CD8-positive, alpha-beta memory T cell (primary cell): ENCODE results near the gene FGFRL1. TPM values are rescaled to one million over a fixed set of nuclear protein-coding genes. Genes with fewer than 3 reads are reported as not detected.
A peak's percentile ranks its signal among the peaks of the same experiment; 100 is the strongest.

Experiments
- CTCF ChIA-PET: fragments of 350-600 bp; sonication (Branson Sonifier 250); formaldehyde crosslinking; loops from one replicate; lab custom pipeline; 2021; ENCODE audit warnings: antibody characterized with exemption; lab: Charles Lee
- POLR2A ChIA-PET: fragments of 350-600 bp; sonication (Branson Sonifier 250); formaldehyde crosslinking; loops from one replicate; lab custom pipeline; 2021; ENCODE audit warnings: antibody characterized with exemption; lab: Charles Lee
- DNase-seq, 5 donors: peaks; one replicate each; pipeline versions ENCODE4 v3.0.0 to v3.0.0-alpha.2; 2020 to 2022; ENCODE audit warnings: mixed read lengths in 1 of 5
- H3K27ac ChIP-seq: one replicate; pipeline ENCODE4 v1.7.0; 2013; ENCODE audit warnings: low read depth, mild to moderate bottlenecking, low read length, moderate library complexity
- H3K27me3 ChIP-seq: 2 replicates; pipeline ENCODE4 v1.7.0; 2013; ENCODE audit warnings: low read length, mild to moderate bottlenecking; ENCODE audit not compliant: insufficient read depth, poor library complexity, severe bottlenecking
- H3K36me3 ChIP-seq: 2 replicates; pipeline ENCODE4 v1.7.0; 2013; ENCODE audit warnings: mild to moderate bottlenecking, low read length, moderate library complexity; ENCODE audit not compliant: insufficient read depth
- H3K4me1 ChIP-seq: 2 replicates; pipeline ENCODE4 v1.7.0; 2013; ENCODE audit warnings: mild to moderate bottlenecking, low read length, moderate library complexity; ENCODE audit not compliant: insufficient read depth
- H3K4me3 ChIP-seq: 2 replicates; pipeline ENCODE4 v1.7.0; 2013; ENCODE audit warnings: mild to moderate bottlenecking, low read length
- H3K9me3 ChIP-seq: 2 replicates; pipeline ENCODE4 v1.7.0; 2013; ENCODE audit warnings: mild to moderate bottlenecking, low read length
- H3K27ac Mint-ChIP-seq, 8 donors: one replicate each; pipeline ENCODE4 v1.8.0; 2020 to 2021; ENCODE audit warnings: mixed read lengths in 8 of 8, mild to moderate bottlenecking in 6 of 8, inconsistent platforms in 3 of 8, moderate library complexity in 3 of 8
- H3K27me3 Mint-ChIP-seq, 2 donors: one replicate each; pipeline ENCODE4 v1.8.0; 2020 to 2021; ENCODE audit warnings: mixed read lengths in 2 of 2, mild to moderate bottlenecking in 1 of 2, moderate library complexity in 1 of 2
- H3K36me3 Mint-ChIP-seq, 3 donors: one replicate each; pipeline ENCODE4 v1.8.0; 2020 to 2021; ENCODE audit warnings: mixed read lengths in 3 of 3, inconsistent platforms in 1 of 3, mild to moderate bottlenecking in 1 of 3
- H3K4me1 Mint-ChIP-seq, 3 donors: one replicate each; pipeline ENCODE4 v1.8.0; 2020 to 2021; ENCODE audit warnings: mixed read lengths in 3 of 3, inconsistent platforms in 1 of 3, mild to moderate bottlenecking in 1 of 3
- H3K4me3 Mint-ChIP-seq, 7 donors: one replicate each; pipeline ENCODE4 v1.8.0; 2020 to 2021; ENCODE audit warnings: mixed read lengths in 7 of 7, mild to moderate bottlenecking in 6 of 7, moderate library complexity in 4 of 7, inconsistent platforms in 2 of 7
- H3K9me3 Mint-ChIP-seq, 5 donors: one replicate each; pipeline ENCODE4 v1.8.0; 2020 to 2022; ENCODE audit warnings: mixed read lengths in 5 of 5, mild to moderate bottlenecking in 3 of 5, moderate library complexity in 2 of 5, inconsistent platforms in 1 of 5
- polyA plus RNA-seq: library from polyadenylated mRNA; unstranded; fragments of 300-500 nt; fragmentation: Illumina TruSeq; gene quantifications from one replicate; pipeline ENCODE4 v1.2.3, GENCODE V29; 2021
- total RNA-seq, 2 experiments: library from RNA; stranded (reverse); gene quantifications; one replicate each; pipeline ENCODE4 v1.2.3, GENCODE V29; 2021

The FGFRL1 gene
- total and polyA plus RNA-seq, 3 experiments from 2014 or later: 1.4 to 14.5 (median 12.3) TPM

- ChIA-PET POLR2A (no interaction called here), CTCF (no interaction called here)
- no peak overlapping the region for H3K4me3 ChIP-seq
- no peak for DNase-seq
- H3K9me3 Mint-ChIP-seq: peaks cover 0 to 6% (median 0%) of the 10 kb centered on the region in 5 donors
- peaks cover 8% of the 10 kb centered on the region for H3K4me1 ChIP-seq
- no peaks in the 10 kb centered on the region for H3K9me3 ChIP-seq
- no peak overlapping the region for H3K27ac Mint-ChIP-seq
- H3K4me3 Mint-ChIP-seq: peak overlapping the region in 1 of 7 donors; percentile 74
- peaks cover 31 to 58% of the 10 kb centered on the region in 2 donors for H3K27me3 Mint-ChIP-seq
- H3K27ac ChIP-seq: no peak overlapping the region
- H3K27me3 ChIP-seq: peaks cover 19% of the 10 kb centered on the region
- H3K36me3 Mint-ChIP-seq: no peaks in the 10 kb centered on the region
- H3K4me1 Mint-ChIP-seq: peaks cover 7 to 8% (median 8%) of the 10 kb centered on the region in 3 donors
- H3K36me3 ChIP-seq: no peaks in the 10 kb centered on the region
Measured at GRCh38 chr4:1004071-1004418, 7.4 kb upstream of the FGFRL1 start.

- no peak overlapping the region for H3K27ac ChIP-seq
- no peaks in the 10 kb centered on the region for H3K36me3 ChIP-seq
- H3K9me3 Mint-ChIP-seq: peaks cover 0 to 6% (median 0%) of the 10 kb centered on the region in 5 donors
- H3K4me1 ChIP-seq: peaks cover 10% of the 10 kb centered on the region
- no peaks in the 10 kb centered on the region for H3K9me3 ChIP-seq
- peaks cover 8 to 10% (median 9%) of the 10 kb centered on the region in 3 donors for H3K4me1 Mint-ChIP-seq
- H3K27me3 Mint-ChIP-seq: peaks cover 29 to 55% of the 10 kb centered on the region in 2 donors
- POLR2A ChIA-PET: no interaction called here
- H3K4me3 Mint-ChIP-seq: no peak overlapping the region
- H3K27me3 ChIP-seq: peaks cover 19% of the 10 kb centered on the region
- H3K27ac Mint-ChIP-seq: no peak overlapping the region
- CTCF ChIA-PET: no interaction called here
- H3K4me3 ChIP-seq: no peak overlapping the region
- no peaks in the 10 kb centered on the region for H3K36me3 Mint-ChIP-seq
- no peak for DNase-seq
Measured at GRCh38 chr4:1004557-1005485, 6.6 kb upstream of the FGFRL1 start.

DNA sequence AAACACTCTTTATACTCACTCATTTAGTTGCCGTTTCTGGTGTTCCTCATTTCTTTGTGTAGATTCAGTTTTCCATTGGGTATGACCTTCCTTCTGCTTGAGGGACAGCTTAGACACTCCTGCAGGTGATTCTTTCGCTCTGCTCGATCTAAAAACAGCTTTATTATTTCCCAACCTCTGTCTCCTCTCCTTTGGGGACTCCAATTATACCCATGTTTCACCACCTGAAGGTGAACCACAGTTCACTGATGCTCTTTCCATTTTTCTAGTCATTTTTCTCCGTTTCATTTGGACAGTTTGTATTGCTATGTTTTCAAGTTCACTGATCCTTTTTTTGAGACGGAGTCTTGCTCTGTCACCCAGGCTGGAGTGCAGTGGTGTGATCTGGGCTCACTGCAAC, 4.6 kb upstream of the FGFRL1 start:
- ChIA-PET POLR2A (no interaction called here), CTCF (interaction anchor here (1.4 kb wide), 1 partner anchor 20 kb away, joined by 4 read pairs; no protein-coding TSS in a partner anchor)
- peaks cover 16% of the 10 kb centered on the region for H3K27me3 ChIP-seq
- no peak overlapping the region for H3K27ac ChIP-seq
- peaks cover 29 to 49% of the 10 kb centered on the region in 2 donors for H3K27me3 Mint-ChIP-seq
- H3K4me3 ChIP-seq: no peak overlapping the region
- H3K4me1 ChIP-seq: peaks cover 10% of the 10 kb centered on the region
- peaks cover 0 to 6% (median 0%) of the 10 kb centered on the region in 5 donors for H3K9me3 Mint-ChIP-seq
- peak overlapping the region in 1 of 8 donors; percentile 36 for H3K27ac Mint-ChIP-seq
- no peaks in the 10 kb centered on the region for H3K36me3 ChIP-seq
- DNase-seq: no peak
- peaks cover 14 to 16% (median 15%) of the 10 kb centered on the region in 3 donors for H3K4me1 Mint-ChIP-seq
- peaks cover 0 to 4% (median 0%) of the 10 kb centered on the region in 3 donors for H3K36me3 Mint-ChIP-seq
- no peaks in the 10 kb centered on the region for H3K9me3 ChIP-seq
- H3K4me3 Mint-ChIP-seq: no peak overlapping the region

- peaks cover 27 to 41% of the 10 kb centered on the region in 2 donors for H3K27me3 Mint-ChIP-seq
- H3K4me1 ChIP-seq: peaks cover 14% of the 10 kb centered on the region
- H3K4me3 Mint-ChIP-seq: peak overlapping the region; percentile 77 to 91 (median 84)
- peak overlapping the region; percentile 58 for H3K4me3 ChIP-seq
- H3K9me3 ChIP-seq: no peaks in the 10 kb centered on the region
- POLR2A ChIA-PET: no interaction called here
- H3K27ac Mint-ChIP-seq: peak overlapping the region in 7 of 8 donors; percentile 12 to 93 (median 68)
- peaks cover 0 to 6% (median 0%) of the 10 kb centered on the region in 5 donors for H3K9me3 Mint-ChIP-seq
- peak in 4 of 5 donors; percentile 10 to 68 (median 34) for DNase-seq
- no peaks in the 10 kb centered on the region for H3K36me3 ChIP-seq
- H3K27ac ChIP-seq: peak overlapping the region; percentile 38
- CTCF ChIA-PET: interaction anchor here (1.0 to 1.9 kb wide), 3 partner anchors 21 to 267 kb away, joined by 3 to 6 read pairs (median 5); partner anchors contain the start of gene IDUA
- H3K36me3 Mint-ChIP-seq: peaks cover 0 to 6% (median 0%) of the 10 kb centered on the region in 3 donors
- H3K4me1 Mint-ChIP-seq: peaks cover 12 to 17% (median 14%) of the 10 kb centered on the region in 3 donors
- peaks cover 13% of the 10 kb centered on the region for H3K27me3 ChIP-seq
Measured at GRCh38 chr4:1008840-1009541, 2.4 kb upstream of the FGFRL1 start.

DNA sequence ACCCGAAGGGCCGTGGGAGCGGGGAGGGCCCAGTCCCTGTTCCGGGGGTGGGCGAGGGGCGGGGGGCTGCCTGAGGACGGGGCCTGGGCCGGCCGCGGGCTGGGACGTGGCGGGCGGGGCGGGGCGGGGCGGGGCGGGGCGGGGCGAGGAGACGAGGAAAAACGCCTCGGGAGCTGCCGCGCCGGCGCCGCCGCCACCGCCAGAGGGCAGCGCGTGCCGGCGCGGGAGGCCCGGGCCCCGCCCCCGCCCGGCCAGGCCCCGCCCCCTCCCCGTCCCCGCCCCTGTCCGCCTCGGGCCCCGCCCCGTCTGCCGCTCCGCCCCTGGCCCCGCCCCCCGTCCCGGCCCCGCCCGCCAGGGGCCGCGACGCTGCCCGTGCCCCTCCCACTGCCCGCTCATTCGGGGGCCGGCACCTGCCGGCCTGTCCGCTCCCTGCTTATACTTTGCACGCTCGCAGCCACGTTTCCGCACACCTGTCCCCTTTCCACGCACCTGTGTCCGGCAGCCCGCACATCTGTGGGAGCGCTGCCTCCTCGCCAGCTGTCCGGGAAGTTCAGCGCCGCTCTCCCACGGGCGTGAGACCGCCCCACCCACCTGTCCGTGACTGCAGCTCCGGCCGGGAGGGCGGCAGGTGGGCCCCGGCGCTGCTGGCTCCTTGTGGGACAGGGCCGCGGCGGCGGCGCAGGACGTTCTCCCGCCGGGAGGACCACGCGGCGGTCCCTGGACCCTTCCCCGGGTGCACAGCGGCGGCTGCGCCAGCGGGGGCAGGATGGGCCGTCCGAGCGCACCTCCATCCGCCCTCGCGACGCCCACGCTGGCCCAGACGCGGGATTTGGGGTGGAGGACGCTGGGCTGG, 1.7 kb upstream of the FGFRL1 start:
- peak overlapping the region in 6 of 8 donors; percentile 12 to 95 (median 88) for H3K27ac Mint-ChIP-seq
- H3K9me3 Mint-ChIP-seq: peaks cover 0 to 6% (median 0%) of the 10 kb centered on the region in 5 donors
- peak overlapping the region; percentile 80 for H3K4me3 ChIP-seq
- H3K36me3 Mint-ChIP-seq: peaks cover 0 to 7% (median 0%) of the 10 kb centered on the region in 3 donors
- H3K4me1 ChIP-seq: peaks cover 14% of the 10 kb centered on the region
- H3K4me3 Mint-ChIP-seq: peak overlapping the region; percentile 77 to 95 (median 89)
- H3K4me1 Mint-ChIP-seq: peaks cover 12 to 19% (median 14%) of the 10 kb centered on the region in 3 donors
- no peaks in the 10 kb centered on the region for H3K9me3 ChIP-seq
- peaks cover 25 to 34% of the 10 kb centered on the region in 2 donors for H3K27me3 Mint-ChIP-seq
- ChIA-PET CTCF (interaction anchor here (0.8 to 1.9 kb wide), 5 partner anchors 13 to 620 kb away, joined by 3 to 6 read pairs (median 3); partner anchors contain the start of gene IDUA), POLR2A (interaction anchor here (0.9 to 1.5 kb wide), 2 partner anchors 23 to 228 kb away, joined by 4 to 5 read pairs; partner anchors contain the start of gene IDUA)
- peaks cover 13% of the 10 kb centered on the region for H3K27me3 ChIP-seq
- peak overlapping the region; percentile 70 for H3K27ac ChIP-seq
- no peaks in the 10 kb centered on the region for H3K36me3 ChIP-seq
- DNase-seq: peak; percentile 65 to 83 (median 69)

DNA sequence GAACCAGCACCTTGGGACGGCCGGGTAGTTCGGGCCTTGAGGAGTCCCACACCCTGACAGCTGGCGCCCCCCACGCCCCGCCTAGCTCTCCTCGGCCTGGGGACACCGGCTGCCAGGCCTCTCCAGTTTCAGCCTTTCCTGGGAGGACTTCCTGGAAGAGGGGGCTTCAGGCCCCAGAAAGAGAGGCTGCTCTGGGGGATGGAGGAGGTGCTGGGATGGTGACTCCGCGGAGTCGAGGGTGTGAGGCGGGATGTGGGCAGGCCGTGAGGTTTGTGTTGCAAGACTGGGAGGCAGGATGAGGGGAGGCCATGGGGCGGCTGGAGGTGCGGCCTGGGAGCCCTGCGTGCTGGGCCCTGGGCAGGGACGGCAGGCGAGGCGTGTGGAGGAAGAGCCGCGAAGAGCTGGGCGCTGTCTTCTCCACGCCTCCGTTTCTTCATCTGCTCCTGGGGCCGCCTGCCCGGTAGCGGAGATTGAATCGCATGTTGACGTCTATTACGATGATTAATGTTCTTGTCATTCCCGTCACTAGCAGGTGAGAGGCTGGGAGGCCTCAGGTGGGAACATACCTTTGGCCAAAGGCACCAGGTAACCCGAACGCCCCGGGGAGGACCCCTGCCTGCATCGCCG, 918 bp upstream of the FGFRL1 start:
- H3K27ac ChIP-seq: peak overlapping the region; percentile 70
- peak overlapping the region; percentile 83 to 97 (median 94) for H3K27ac Mint-ChIP-seq

More for the DNA sequence above, 918 bp upstream of the FGFRL1 start:
- peaks cover 25 to 32% of the 10 kb centered on the region in 2 donors for H3K27me3 Mint-ChIP-seq
- peaks cover 0 to 7% (median 0%) of the 10 kb centered on the region in 3 donors for H3K36me3 Mint-ChIP-seq
- H3K4me1 ChIP-seq: peaks cover 14% of the 10 kb centered on the region
- H3K4me3 ChIP-seq: peak overlapping the region; percentile 80
- CTCF ChIA-PET: interaction anchor here (0.8 to 1.9 kb wide), 4 partner anchors 13 to 619 kb away, joined by 3 to 6 read pairs (median 4); partner anchors contain the start of gene IDUA
- no peaks in the 10 kb centered on the region for H3K9me3 ChIP-seq
- peaks cover 12 to 19% (median 14%) of the 10 kb centered on the region in 3 donors for H3K4me1 Mint-ChIP-seq
- DNase-seq: peak; percentile 66 to 88 (median 76)
- H3K4me3 Mint-ChIP-seq: peak overlapping the region; percentile 85 to 95 (median 90)
- peaks cover 0 to 6% (median 0%) of the 10 kb centered on the region in 5 donors for H3K9me3 Mint-ChIP-seq
- POLR2A ChIA-PET: interaction anchor here (0.7 to 1.5 kb wide), 3 partner anchors 24 to 229 kb away, joined by 3 to 5 read pairs (median 4); partner anchors contain the start of gene IDUA
- no peaks in the 10 kb centered on the region for H3K36me3 ChIP-seq
- peaks cover 9% of the 10 kb centered on the region for H3K27me3 ChIP-seq
